ENCODE results near the gene PEX14. TPM values are rescaled to one million over a fixed set of nuclear protein-coding genes. Genes with fewer than 3 reads are reported as not detected.

The PEX14 gene
- polyA plus RNA-seq, 2 donors, result 15.4 to 15.7 TPM

- 93% methylated on average over 2 of the region's 2 CpGs for WGBS, 2 donors
- Histone ChIP-seq H3K27me3 (ENCODE audit: control insufficient read depth in 1 of 2, insufficient read depth in 2 of 2, low read length in 2 of 2) (no peaks in the 10 kb centered on the region), H3K4me3 (ENCODE audit: low read depth in 1 of 2, low read length in 2 of 2) (no peak overlapping the region), H3K9me3 (ENCODE audit: control insufficient read depth in 2 of 2, insufficient read depth in 1 of 2, low read depth in 1 of 2, low read length in 1 of 2) (no peaks in the 10 kb centered on the region), H3K4me1 (ENCODE audit: control insufficient read depth in 2 of 2, insufficient read depth in 2 of 2, low read length in 1 of 2) (no peaks in the 10 kb centered on the region), H3K27ac (ENCODE audit: low read depth in 2 of 2, low read length in 1 of 2) (no peak overlapping the region), H3K36me3 (ENCODE audit: control insufficient read depth in 2 of 2, insufficient read depth in 2 of 2, low read length in 1 of 2) (no peaks in the 10 kb centered on the region)
Observed at GRCh38 chr1:10549904-10550664, 75.3 kb downstream of the PEX14 start.

GRCh38 chr1:10553118-10553517 is 78.4 kb downstream of the PEX14 start:
- H3K27ac ChIP-seq (ENCODE audit: low read depth in 2 of 2, low read length in 1 of 2), result no peak overlapping the region
- no peaks in the 10 kb centered on the region for H3K4me1 ChIP-seq (ENCODE audit: control insufficient read depth in 2 of 2, insufficient read depth in 2 of 2, low read length in 1 of 2)
- 92 to 94% methylated on average over 10 of the region's 10 CpGs for WGBS, 2 donors
- H3K36me3 ChIP-seq (ENCODE audit: control insufficient read depth in 2 of 2, insufficient read depth in 2 of 2, low read length in 1 of 2), result peaks cover 0 to 5% of the 10 kb centered on the region in 2 donors
- H3K4me3 ChIP-seq (ENCODE audit: low read depth in 1 of 2, low read length in 2 of 2), result no peak overlapping the region
- no peaks in the 10 kb centered on the region for H3K9me3 ChIP-seq (ENCODE audit: control insufficient read depth in 2 of 2, insufficient read depth in 1 of 2, low read depth in 1 of 2, low read length in 1 of 2)
- no peaks in the 10 kb centered on the region for H3K27me3 ChIP-seq (ENCODE audit: control insufficient read depth in 1 of 2, insufficient read depth in 2 of 2, low read length in 2 of 2)

- 80% methylated on average over 20 of the region's 20 CpGs for WGBS, 2 donors
- Histone ChIP-seq H3K4me1 (ENCODE audit: control insufficient read depth in 2 of 2, insufficient read depth in 2 of 2, low read length in 1 of 2) (no peaks in the 10 kb centered on the region), H3K27ac (ENCODE audit: low read depth in 2 of 2, low read length in 1 of 2) (no peak overlapping the region), H3K36me3 (ENCODE audit: control insufficient read depth in 2 of 2, insufficient read depth in 2 of 2, low read length in 1 of 2) (peaks cover 0 to 5% of the 10 kb centered on the region in 2 donors), H3K9me3 (ENCODE audit: control insufficient read depth in 2 of 2, insufficient read depth in 1 of 2, low read depth in 1 of 2, low read length in 1 of 2) (no peaks in the 10 kb centered on the region), H3K27me3 (ENCODE audit: control insufficient read depth in 1 of 2, insufficient read depth in 2 of 2, low read length in 2 of 2) (no peaks in the 10 kb centered on the region), H3K4me3 (ENCODE audit: low read depth in 1 of 2, low read length in 2 of 2) (peak overlapping the region in 1 of 2 donors; percentile 6)
Observed at GRCh38 chr1:10555635-10556429, 81.1 kb downstream of the PEX14 start.

GRCh38 chr1:10556430-10557005 is 81.8 kb downstream of the PEX14 start:
- Histone ChIP-seq H3K4me1 (ENCODE audit: control insufficient read depth in 2 of 2, insufficient read depth in 2 of 2, low read length in 1 of 2) (no peaks in the 10 kb centered on the region), H3K36me3 (ENCODE audit: control insufficient read depth in 2 of 2, insufficient read depth in 2 of 2, low read length in 1 of 2) (peaks cover 0 to 5% of the 10 kb centered on the region in 2 donors), H3K27ac (ENCODE audit: low read depth in 2 of 2, low read length in 1 of 2) (no peak overlapping the region), H3K27me3 (ENCODE audit: control insufficient read depth in 1 of 2, insufficient read depth in 2 of 2, low read length in 2 of 2) (no peaks in the 10 kb centered on the region), H3K4me3 (ENCODE audit: low read depth in 1 of 2, low read length in 2 of 2) (peak overlapping the region in 1 of 2 donors; percentile 6), H3K9me3 (ENCODE audit: control insufficient read depth in 2 of 2, insufficient read depth in 1 of 2, low read depth in 1 of 2, low read length in 1 of 2) (no peaks in the 10 kb centered on the region)
- WGBS, 2 donors, result 87 to 89% methylated on average over 9 of the region's 9 CpGs

- H3K27ac ChIP-seq (ENCODE audit: low read depth in 2 of 2, low read length in 1 of 2), result no peak overlapping the region
- H3K36me3 ChIP-seq (ENCODE audit: control insufficient read depth in 2 of 2, insufficient read depth in 2 of 2, low read length in 1 of 2), result peaks cover 0 to 5% of the 10 kb centered on the region in 2 donors
- 89% methylated on average over 3 of the region's 3 CpGs for WGBS, 2 donors
- no peak overlapping the region for H3K4me3 ChIP-seq (ENCODE audit: low read depth in 1 of 2, low read length in 2 of 2)
- no peaks in the 10 kb centered on the region for H3K9me3 ChIP-seq (ENCODE audit: control insufficient read depth in 2 of 2, insufficient read depth in 1 of 2, low read depth in 1 of 2, low read length in 1 of 2)
- no peaks in the 10 kb centered on the region for H3K27me3 ChIP-seq (ENCODE audit: control insufficient read depth in 1 of 2, insufficient read depth in 2 of 2, low read length in 2 of 2)
- H3K4me1 ChIP-seq (ENCODE audit: control insufficient read depth in 2 of 2, insufficient read depth in 2 of 2, low read length in 1 of 2), result no peaks in the 10 kb centered on the region
Observed at GRCh38 chr1:10557714-10558113, 83.0 kb downstream of the PEX14 start.

GRCh38 chr1:10559386-10559785 is 84.6 kb downstream of the PEX14 start:
- peaks cover 0 to 5% of the 10 kb centered on the region in 2 donors for H3K36me3 ChIP-seq (ENCODE audit: control insufficient read depth in 2 of 2, insufficient read depth in 2 of 2, low read length in 1 of 2)
- H3K9me3 ChIP-seq (ENCODE audit: control insufficient read depth in 2 of 2, insufficient read depth in 1 of 2, low read depth in 1 of 2, low read length in 1 of 2), result no peaks in the 10 kb centered on the region
- no peak overlapping the region for H3K4me3 ChIP-seq (ENCODE audit: low read depth in 1 of 2, low read length in 2 of 2)
- H3K27me3 ChIP-seq (ENCODE audit: control insufficient read depth in 1 of 2, insufficient read depth in 2 of 2, low read length in 2 of 2), result no peaks in the 10 kb centered on the region
- H3K4me1 ChIP-seq (ENCODE audit: control insufficient read depth in 2 of 2, insufficient read depth in 2 of 2, low read length in 1 of 2), result no peaks in the 10 kb centered on the region
- whole genome bisulfite sequencing, 2 donors, result 91 to 92% methylated on average over 8 of the region's 8 CpGs
- H3K27ac ChIP-seq (ENCODE audit: low read depth in 2 of 2, low read length in 1 of 2), result no peak overlapping the region

GRCh38 chr1:10561497-10561896 is 86.7 kb downstream of the PEX14 start:
- H3K4me3 ChIP-seq (ENCODE audit: low read depth in 1 of 2, low read length in 2 of 2), result no peak overlapping the region
- H3K27ac ChIP-seq (ENCODE audit: low read depth in 2 of 2, low read length in 1 of 2), result no peak overlapping the region
- H3K4me1 ChIP-seq (ENCODE audit: control insufficient read depth in 2 of 2, insufficient read depth in 2 of 2, low read length in 1 of 2), result no peaks in the 10 kb centered on the region
- H3K36me3 ChIP-seq (ENCODE audit: control insufficient read depth in 2 of 2, insufficient read depth in 2 of 2, low read length in 1 of 2), result no peaks in the 10 kb centered on the region
- no peaks in the 10 kb centered on the region for H3K9me3 ChIP-seq (ENCODE audit: control insufficient read depth in 2 of 2, insufficient read depth in 1 of 2, low read depth in 1 of 2, low read length in 1 of 2)
- H3K27me3 ChIP-seq (ENCODE audit: control insufficient read depth in 1 of 2, insufficient read depth in 2 of 2, low read length in 2 of 2), result no peaks in the 10 kb centered on the region

GRCh38 chr1:10561955-10562354 is 87.2 kb downstream of the PEX14 start:
- no peaks in the 10 kb centered on the region for H3K36me3 ChIP-seq (ENCODE audit: control insufficient read depth in 2 of 2, insufficient read depth in 2 of 2, low read length in 1 of 2)
- no peaks in the 10 kb centered on the region for H3K27me3 ChIP-seq (ENCODE audit: control insufficient read depth in 1 of 2, insufficient read depth in 2 of 2, low read length in 2 of 2)
- no peaks in the 10 kb centered on the region for H3K4me1 ChIP-seq (ENCODE audit: control insufficient read depth in 2 of 2, insufficient read depth in 2 of 2, low read length in 1 of 2)
- 95% methylated on average over 3 of the region's 3 CpGs for WGBS, 2 donors
- no peak overlapping the region for H3K27ac ChIP-seq (ENCODE audit: low read depth in 2 of 2, low read length in 1 of 2)
- H3K4me3 ChIP-seq (ENCODE audit: low read depth in 1 of 2, low read length in 2 of 2), result no peak overlapping the region
- H3K9me3 ChIP-seq (ENCODE audit: control insufficient read depth in 2 of 2, insufficient read depth in 1 of 2, low read depth in 1 of 2, low read length in 1 of 2), result no peaks in the 10 kb centered on the region

- H3K4me3 ChIP-seq (ENCODE audit: low read depth in 1 of 2, low read length in 2 of 2), result no peak overlapping the region
- H3K9me3 ChIP-seq (ENCODE audit: control insufficient read depth in 2 of 2, insufficient read depth in 1 of 2, low read depth in 1 of 2, low read length in 1 of 2), result no peaks in the 10 kb centered on the region
- no peaks in the 10 kb centered on the region for H3K36me3 ChIP-seq (ENCODE audit: control insufficient read depth in 2 of 2, insufficient read depth in 2 of 2, low read length in 1 of 2)
- no peaks in the 10 kb centered on the region for H3K4me1 ChIP-seq (ENCODE audit: control insufficient read depth in 2 of 2, insufficient read depth in 2 of 2, low read length in 1 of 2)
- no peaks in the 10 kb centered on the region for H3K27me3 ChIP-seq (ENCODE audit: control insufficient read depth in 1 of 2, insufficient read depth in 2 of 2, low read length in 2 of 2)
- 93 to 97% methylated on average over 2 of the region's 2 CpGs for WGBS, 2 donors
- H3K27ac ChIP-seq (ENCODE audit: low read depth in 2 of 2, low read length in 1 of 2), result no peak overlapping the region
Observed at GRCh38 chr1:10564063-10564462, 89.3 kb downstream of the PEX14 start.
